ENCODE measurements around the gene STARD3.

The STARD3 gene

DNA sequence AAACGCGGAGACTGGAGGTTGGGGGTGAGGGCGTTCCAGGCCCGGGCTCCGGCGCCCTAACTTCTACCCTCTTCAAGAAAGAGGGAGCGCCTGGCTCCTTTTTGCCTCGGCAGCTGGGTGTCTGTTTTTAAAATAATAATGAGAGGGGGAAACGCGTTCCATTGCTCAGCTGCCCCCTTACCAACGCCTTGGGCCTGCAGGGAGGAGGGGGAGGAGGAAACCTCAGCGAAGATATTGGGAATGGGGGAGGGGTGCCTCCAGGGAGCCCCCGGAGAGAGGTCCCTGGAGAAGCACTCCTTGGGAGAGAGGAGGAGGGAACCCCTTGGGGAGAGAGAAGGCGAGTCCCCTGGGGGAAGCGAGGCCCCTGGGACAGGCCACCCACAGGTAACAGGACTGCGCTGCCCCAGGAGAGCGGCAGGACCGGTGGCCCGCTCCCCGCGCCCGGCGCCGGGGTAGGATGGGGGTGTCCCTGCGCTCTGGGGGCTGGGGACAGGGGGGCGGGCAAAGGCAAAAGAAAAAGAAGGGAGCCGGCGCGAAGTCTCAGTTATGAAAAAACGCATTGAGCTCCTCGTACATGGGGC is 31.9 kb upstream of the STARD3 start:
- no peak for DNase-seq

DNA sequence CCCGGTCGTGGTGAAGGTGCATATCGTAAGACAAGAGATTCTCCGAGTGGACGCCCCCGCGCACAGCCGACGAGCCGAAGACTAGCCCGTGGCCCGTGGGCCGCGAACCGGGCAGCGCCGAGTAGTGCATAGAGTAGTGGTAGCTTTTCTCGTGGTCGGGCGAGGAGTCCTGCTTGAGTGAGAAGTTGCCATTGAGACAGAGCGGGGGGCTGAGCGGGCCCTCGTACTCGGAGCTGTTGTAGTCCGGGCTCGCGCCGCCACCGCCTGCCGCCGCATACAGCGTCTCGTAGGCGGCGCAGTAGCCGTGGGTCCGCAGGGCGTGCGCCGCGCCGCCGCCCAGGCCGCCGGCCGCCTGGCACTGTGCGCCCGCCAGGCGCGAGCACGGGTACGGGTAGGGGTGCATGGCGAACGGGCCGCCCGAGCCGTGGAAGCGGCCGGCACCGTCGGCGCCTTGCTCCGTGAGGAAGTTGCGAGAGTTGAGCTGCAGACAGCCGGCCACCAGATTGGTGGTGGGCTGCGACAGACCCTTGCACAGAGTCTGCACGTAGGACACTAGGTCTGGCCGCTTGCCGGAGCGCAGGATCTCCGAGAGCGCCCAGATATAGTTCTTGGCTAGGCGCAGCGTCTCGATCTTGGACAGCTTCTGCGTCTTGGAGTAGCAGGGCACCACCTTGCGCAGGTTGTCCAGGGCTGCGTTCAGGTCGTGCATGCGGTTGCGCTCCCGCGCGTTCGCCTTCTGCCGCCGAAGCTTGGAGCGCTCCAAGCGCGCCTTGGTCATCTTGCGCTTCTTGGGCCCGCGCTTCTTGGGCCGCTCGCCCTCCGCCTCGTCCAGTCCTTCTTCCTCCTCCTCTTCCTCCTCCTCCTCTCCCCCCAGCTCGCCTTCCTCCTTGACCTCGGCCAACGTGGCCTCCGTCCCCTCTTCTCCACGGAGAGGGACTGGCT is 31.2 kb upstream of the STARD3 start:
- DNase-seq: no peak

GRCh38 chr17:39606434-39607056 is 30.4 kb upstream of the STARD3 start:
- no peak for DNase-seq

- DNase-seq: no peak
Measured at GRCh38 chr17:39607057-39607850, 29.7 kb upstream of the STARD3 start.

DNA sequence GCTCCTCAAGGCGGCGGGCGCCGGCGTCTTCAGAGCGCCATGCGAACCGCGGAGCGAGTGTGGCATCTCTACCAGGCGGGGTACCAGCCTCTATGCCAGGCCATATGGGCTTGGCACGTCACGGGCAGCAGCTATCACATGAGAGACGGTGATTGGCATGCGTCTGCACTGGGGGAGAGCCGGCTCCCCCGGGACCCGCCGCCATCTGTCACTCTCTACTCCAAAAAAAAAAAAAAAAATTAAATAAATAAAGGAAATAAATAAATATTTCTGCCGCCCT is 29.2 kb upstream of the STARD3 start, which contains the start of gene NEUROD2:
TSS of gene NEUROD2 (minus strand) at position 70 of the 280 bp plus-strand sequence. CDS start 1,321 bp downstream, outside the sequence.
- DNase-seq: no peak

GRCh38 chr17:39608142-39608981 is 28.6 kb upstream of the STARD3 start:
- DNase-seq: no peak

- no peak for DNase-seq
Measured at GRCh38 chr17:39609416-39610025, 27.4 kb upstream of the STARD3 start.

- no peak for DNase-seq
Measured at GRCh38 chr17:39611401-39612112, 25.4 kb upstream of the STARD3 start.

- no peak for DNase-seq
Measured at GRCh38 chr17:39612291-39612894, 24.6 kb upstream of the STARD3 start.

DNA sequence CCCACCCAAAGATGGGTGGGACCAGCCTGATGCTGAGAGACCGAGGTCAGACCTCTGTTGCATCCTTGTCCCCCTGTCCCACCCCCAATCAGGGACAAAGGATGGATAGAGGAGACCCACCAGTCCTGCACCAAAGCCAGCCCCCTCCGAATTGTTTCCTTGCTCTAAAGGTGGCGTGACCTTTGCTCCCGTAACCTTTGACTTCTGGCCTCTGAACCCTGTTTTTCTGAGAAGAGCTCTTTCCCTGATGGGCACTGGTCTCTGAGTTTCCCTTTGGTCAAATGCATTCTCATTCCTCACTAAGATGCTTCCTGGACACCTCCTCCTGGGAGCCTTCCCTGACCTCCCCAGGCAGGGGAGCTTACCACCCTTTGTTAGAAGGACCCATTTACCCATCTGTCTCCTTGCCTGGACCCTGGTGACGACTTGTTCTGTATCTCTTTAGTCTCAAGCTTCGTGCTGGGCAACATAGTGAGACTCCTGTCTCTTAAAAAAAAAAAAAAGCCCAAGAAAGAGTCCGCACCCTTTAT is 23.9 kb upstream of the STARD3 start:
- no peak for DNase-seq

DNA sequence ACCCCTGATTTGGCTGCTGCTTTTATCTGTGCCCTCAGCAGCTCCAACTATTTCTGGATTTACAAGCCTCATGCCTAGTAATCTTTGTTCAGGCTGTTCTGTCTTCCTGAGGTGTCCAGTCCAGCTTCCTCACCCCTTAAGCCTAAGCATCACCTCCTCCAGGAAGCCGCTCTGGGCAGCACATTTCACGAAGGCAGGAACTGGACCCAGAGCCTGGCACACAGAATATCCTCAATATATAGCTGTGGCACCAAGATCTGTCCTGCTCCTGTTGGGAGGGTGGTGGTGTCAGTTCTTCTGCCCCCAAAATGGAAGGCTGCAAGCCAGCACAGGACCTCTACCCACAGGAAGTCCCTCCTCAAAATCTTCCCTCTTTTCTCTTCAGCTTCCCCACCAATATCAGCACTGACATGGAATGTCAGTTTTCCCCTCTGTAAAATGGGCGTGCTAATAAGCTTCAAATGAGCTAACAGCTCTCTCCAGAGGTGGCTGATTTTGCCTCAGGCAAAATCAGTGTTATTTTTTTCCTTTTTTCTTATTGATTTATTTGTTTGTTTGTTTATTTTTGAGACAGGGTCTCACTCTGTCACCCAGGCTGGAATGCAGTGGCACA is 22.3 kb upstream of the STARD3 start:
- DNase-seq: no peak

- DNase-seq: no peak
Measured at GRCh38 chr17:39615434-39615833, 21.5 kb upstream of the STARD3 start.

- DNase-seq: no peak
Measured at GRCh38 chr17:39617100-39617445, 19.9 kb upstream of the STARD3 start.

GRCh38 chr17:39617446-39618245 is 19.3 kb upstream of the STARD3 start:
- peak; percentile 70 for DNase-seq

DNA sequence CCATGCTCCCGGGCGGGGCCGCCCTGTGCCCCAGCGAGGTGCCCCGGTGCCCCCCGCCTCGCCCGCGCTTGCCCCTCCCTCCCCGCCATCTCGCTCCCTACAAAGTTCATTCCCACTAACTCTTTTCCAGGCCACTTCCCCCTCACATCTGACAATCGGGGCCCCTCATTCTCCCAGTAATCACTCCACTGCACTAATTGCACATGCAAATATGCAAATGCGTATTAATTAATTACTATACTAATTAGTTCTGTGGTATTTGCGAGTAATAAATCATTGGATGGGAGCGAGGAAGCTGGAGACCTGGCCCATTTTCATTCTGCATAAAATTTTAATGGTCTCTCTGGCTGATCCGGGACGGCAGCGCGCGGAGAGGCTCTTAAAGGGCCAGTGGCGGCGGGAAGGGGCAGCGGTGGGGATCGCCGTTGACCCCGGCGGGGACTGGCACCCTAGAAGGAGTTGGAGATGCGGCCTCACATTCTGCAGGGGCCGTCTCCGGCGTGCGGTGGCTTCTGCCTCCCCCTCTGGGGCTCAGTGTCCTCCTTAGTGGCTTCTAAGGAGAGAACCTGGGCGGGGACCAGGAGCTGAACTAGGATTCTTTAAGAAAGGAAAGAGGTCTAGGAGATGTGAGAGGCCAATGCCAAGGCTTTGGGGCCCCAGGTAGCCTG is 18.6 kb upstream of the STARD3 start:
- no peak for DNase-seq

DNA sequence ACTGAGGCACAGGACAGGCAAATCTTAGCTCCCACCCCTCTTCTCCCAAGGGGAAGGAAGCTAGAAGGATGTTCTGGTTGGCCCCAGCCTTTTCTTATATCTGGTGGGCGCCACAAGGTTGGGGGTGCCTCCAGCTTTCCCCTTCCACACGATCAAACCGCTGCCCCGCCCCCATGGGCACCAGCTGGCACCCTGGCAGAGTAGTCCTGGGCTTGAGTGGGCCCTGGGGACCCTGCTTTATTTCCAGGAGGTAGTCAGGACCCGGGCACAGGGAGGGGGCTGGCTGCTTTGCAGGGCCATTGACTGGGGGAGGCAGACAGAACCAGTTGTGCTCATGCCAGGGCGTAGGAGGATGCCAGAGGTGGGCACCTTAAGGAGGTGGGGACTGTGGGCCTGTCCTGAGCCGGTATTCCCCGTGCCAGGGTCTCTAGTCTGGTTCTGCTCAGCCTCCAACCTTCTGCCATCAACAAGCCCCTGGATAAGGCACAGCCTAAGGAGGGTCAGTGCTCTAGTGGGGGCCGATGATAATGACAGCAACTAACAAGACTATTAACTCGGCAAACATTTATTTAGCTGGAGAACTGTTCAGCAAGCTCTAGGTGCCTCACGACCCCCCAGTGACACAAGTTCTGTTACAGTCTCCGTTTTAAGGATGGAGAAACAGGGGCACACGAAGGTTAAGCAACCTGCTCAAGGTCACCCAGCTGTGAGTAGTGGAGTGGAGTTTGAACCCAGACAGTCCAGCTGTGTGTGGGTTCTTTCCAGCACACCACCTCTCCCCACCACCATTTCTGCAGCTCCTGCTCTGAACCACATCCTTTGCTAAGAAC is 17.8 kb upstream of the STARD3 start:
- no peak for DNase-seq

DNA sequence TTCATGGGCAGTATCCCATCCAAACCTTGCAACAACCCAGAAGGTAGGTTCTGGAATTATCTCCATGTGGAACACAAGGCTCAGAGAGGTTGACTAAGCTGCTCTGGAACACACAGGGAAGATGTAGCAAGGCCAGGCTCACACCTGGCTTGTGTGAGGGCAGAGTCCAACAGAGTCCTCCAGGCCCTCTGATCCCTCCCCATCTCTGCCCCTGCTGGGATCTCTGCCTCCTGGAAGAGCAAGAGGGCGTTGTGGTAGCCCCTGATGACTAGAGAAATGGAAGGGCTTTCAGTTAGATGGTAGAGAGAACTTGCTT is 17.2 kb upstream of the STARD3 start:
- DNase-seq: no peak

Measured in CD4-positive, alpha-beta T cell treated with Interleukin-6 for 4 hours (primary cell).